GM23248 (cell line): ENCODE results near the gene ICAM1.

Experiments used
- EZH2 ChIP-seq: fragments of 200-600 bp; sonication (generic); IDR thresholded peaks from 2 replicates; pipeline ENCODE4 v1.6.1; 2018; ENCODE audit warnings: antibody characterized with exemption, mild to moderate bottlenecking; ENCODE audit not compliant: insufficient read depth, poor library complexity, severe bottlenecking
- EZH2phosphoT487 ChIP-seq: fragments of 200-600 bp; sonication (generic); IDR thresholded peaks from 2 replicates; pipeline ENCODE4 v1.6.1; 2018; ENCODE audit warnings: antibody characterized with exemption, moderate library complexity, mild to moderate bottlenecking, low read depth; ENCODE audit not compliant: insufficient read depth

- TF ChIP-seq EZH2 (no peak), EZH2phosphoT487 (no peak)
Measured at GRCh38 chr19:10262771-10263170, 8.1 kb upstream of the ICAM1 start.
